Measurements from ENCODE around the gene SCN7A.

- TF ChIP-seq CTCF (conservative IDR thresholded peaks at IDR 0.05; ENCODE audit: low read length), result no peak
- TF ChIP-seq EZH2phosphoT487 (IDR thresholded peaks at IDR 0.05; ENCODE audit: borderline replicate concordance, low read depth, low read length), result no peak
Observed at GRCh38 chr2:166406374-166406773, 87.7 kb downstream of the SCN7A start.

All from OCI-LY7 (cell line).